Measurements from ENCODE around the gene HAUS2.

Gene HAUS2

DNA sequence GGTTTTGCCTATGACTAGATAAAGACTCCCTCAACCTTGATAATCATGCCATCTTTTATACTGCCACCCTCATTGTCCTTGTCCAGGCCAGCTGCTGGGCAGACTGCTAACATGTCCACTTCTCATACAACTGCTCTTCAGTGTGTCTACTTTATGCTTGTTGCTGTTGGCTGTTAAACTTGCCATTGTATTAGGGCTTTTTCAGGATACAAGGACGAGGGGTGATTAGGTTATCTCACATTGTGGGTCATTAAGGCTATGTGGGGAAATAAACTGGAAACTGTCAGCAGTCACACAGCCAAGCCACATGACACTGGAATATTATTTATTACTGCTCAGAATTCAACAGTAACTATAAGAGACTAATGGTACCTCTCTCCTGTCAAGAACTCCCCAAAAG, 62.9 kb downstream of the HAUS2 start:
- no peak for DNase-seq

DNA sequence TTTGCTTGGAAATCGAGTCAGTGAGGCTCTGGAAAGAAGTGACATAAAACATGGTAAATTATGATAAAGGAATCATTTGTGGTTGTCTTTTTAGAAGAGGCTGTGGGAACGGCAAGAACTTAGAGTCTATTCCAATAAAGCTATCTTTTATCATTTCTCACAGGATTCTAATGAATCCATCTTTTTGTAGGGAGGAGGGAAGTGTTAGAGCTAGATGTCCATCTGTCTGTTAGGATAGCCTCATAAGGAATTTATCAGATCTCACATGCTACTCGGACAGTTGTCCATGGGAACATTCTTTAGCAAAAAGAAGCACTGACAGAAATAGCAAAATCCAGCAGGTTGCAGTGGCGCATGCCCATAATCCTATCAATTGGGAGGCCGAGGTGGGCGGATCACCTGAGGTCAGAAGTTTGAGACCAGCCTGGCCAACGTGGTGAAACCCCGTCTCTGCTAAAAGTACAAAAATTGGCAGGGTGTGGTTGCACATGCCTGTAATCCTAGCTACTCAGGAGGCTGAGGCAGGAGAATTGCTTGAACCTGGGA, 63.8 kb downstream of the HAUS2 start:
- no peak for DNase-seq

DNA sequence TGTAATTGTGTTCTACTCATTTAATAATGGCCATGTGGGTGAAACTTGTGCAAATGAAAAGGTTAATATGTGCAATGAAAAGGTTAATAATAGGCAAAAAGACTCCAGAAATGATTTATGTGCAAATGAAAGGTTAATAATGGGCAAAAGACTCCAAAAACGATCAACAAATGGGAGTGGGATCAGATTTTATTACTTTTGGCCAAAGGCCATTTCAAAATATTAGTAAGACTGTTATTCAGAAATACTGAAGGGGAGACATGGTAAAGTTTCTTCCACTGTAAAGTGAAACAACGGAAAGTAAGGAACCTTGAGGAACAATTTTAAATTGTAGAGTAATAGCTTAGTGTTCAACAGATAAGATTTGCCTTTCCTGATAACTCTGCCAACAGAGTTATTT, 67.5 kb downstream of the HAUS2 start:
- no peak for DNase-seq
